ENCODE measurements around the gene GLRX5. TPM values are rescaled to one million over a fixed set of nuclear protein-coding genes. Genes with fewer than 3 reads are reported as not detected.

The GLRX5 gene
- total and polyA plus RNA-seq, 12 donors: 32.7 to 134 (median 71.6) TPM

DNA sequence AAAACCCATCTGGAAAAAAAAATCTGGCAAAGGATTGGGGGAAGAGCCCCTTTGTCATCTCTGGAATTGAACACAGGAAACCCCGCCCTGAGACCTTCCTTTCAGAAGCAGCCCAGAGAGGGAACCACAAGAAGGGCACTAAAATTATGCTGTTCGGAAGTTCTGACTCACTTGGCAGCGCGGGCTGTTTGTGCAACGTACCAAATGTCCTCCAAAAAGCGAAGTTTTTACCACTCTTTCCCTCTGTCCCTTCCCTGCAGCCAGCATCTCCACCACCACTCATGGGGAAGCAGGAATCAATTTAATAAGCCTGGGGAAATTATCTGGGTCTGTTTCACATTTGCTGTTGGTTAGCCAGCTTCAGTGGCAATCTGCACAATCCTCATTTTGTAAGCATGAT lies 15.2 kb upstream of the GLRX5 start:
- H3K27ac ChIP-seq: peak overlapping the region in 4 of 5 donors; percentile 58 to 89 (median 70)
- H3K4me3 ChIP-seq: no peak overlapping the region
- TF ChIP-seq POLR2A (IDR thresholded peaks at IDR 0.05): no peak
- TF ChIP-seq, protein P1, sequence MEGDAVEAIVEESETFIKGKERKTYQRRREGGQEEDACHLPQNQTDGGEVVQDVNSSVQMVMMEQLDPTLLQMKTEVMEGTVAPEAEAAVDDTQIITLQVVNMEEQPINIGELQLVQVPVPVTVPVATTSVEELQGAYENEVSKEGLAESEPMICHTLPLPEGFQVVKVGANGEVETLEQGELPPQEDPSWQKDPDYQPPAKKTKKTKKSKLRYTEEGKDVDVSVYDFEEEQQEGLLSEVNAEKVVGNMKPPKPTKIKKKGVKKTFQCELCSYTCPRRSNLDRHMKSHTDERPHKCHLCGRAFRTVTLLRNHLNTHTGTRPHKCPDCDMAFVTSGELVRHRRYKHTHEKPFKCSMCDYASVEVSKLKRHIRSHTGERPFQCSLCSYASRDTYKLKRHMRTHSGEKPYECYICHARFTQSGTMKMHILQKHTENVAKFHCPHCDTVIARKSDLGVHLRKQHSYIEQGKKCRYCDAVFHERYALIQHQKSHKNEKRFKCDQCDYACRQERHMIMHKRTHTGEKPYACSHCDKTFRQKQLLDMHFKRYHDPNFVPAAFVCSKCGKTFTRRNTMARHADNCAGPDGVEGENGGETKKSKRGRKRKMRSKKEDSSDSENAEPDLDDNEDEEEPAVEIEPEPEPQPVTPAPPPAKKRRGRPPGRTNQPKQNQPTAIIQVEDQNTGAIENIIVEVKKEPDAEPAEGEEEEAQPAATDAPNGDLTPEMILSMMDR (IDR thresholded peaks at IDR 0.05): no peak
- H3K4me1 ChIP-seq (replicated peaks in 1 of 2): peaks cover 30 to 69% of the 10 kb centered on the region in 2 donors
- WGBS, 4 donors: 6 to 9% (median 8%) methylated on average over 6 of the region's 6 CpGs
- H3K9me3 ChIP-seq (replicated peaks in 1 of 3): no peaks in the 10 kb centered on the region
- H3K27me3 ChIP-seq: no peaks in the 10 kb centered on the region
- H3K36me3 ChIP-seq (replicated peaks in 1 of 2): no peaks in the 10 kb centered on the region
- intact Hi-C loops (cut with DNase I): no loop called here
- peak; percentile 82 to 94 (median 90) for DNase-seq

DNA sequence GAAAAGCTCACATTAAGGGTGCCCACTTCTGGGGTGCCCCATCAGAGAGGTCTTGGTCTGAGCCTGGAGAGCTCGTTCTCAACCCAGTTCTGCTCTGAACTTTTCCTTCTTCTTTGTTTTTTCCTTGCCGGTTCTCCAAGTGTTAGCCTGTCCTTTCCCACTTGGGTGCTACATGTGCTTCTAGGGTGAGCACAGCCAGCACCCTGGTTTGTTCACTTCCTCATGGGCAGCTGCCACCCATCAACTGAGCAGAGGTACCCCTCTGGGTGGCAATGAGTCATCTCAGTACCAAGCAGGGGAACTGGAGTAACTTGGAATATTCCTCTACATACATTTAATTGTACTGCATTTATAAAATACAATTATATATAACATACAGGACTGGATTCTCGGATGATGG lies 14.5 kb upstream of the GLRX5 start:
- no peaks in the 10 kb centered on the region for H3K36me3 ChIP-seq (replicated peaks in 1 of 2)
- H3K4me1 ChIP-seq (replicated peaks in 1 of 2): peaks cover 26 to 63% of the 10 kb centered on the region in 2 donors
- 44 to 69% (median 62%) methylated on average over 3 of the region's 3 CpGs for WGBS, 4 donors
- H3K9me3 ChIP-seq (replicated peaks in 1 of 3): no peaks in the 10 kb centered on the region
- peak in 2 of 7 donors; percentile 44 to 66 for DNase-seq
- H3K4me3 ChIP-seq: no peak overlapping the region
- TF ChIP-seq, protein P1 (IDR thresholded peaks at IDR 0.05): no peak
- no peak for TF ChIP-seq POLR2A (IDR thresholded peaks at IDR 0.05)
- intact Hi-C loops (cut with DNase I): no loop called here
- H3K27ac ChIP-seq: peak overlapping the region in 4 of 5 donors; percentile 58 to 89 (median 70)
- no peaks in the 10 kb centered on the region for H3K27me3 ChIP-seq

DNA sequence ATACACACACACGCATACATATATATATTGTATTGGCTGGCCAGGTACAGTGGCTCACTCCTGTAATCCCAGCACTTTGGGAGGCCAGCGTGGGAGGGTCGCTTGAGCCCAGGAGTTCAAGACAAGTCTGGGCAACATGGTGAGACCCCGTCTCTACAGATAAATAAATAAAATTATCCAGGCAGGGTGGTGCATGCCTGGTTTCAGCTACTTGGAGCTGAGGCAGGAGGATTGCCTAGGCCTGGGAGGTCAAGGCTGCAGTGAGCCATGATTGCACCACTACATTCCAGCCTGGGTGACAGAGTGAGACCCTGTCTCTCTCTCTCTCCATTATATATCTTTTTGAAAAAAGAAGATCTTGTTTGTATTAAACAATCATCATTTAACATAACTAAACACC lies 13.8 kb upstream of the GLRX5 start:
- Histone ChIP-seq H3K36me3 (replicated peaks in 1 of 2) (no peaks in the 10 kb centered on the region), H3K27ac (no peak overlapping the region), H3K27me3 (no peaks in the 10 kb centered on the region), H3K9me3 (replicated peaks in 1 of 3) (no peaks in the 10 kb centered on the region), H3K4me1 (replicated peaks in 1 of 2) (peaks cover 19 to 59% of the 10 kb centered on the region in 2 donors), H3K4me3 (no peak overlapping the region)
- 87 to 96% (median 89%) methylated on average over 4 of the region's 4 CpGs for WGBS, 4 donors
- intact Hi-C loops (cut with DNase I): no loop called here
- TF ChIP-seq, protein P1 (IDR thresholded peaks at IDR 0.05): no peak
- TF ChIP-seq POLR2A (IDR thresholded peaks at IDR 0.05): no peak
- DNase-seq: peak in 3 of 7 donors; percentile 22 to 54 (median 36)

GRCh38 chr14:95522116-95522515 lies 12.7 kb upstream of the GLRX5 start:
- H3K27ac ChIP-seq: no peak overlapping the region
- 88 to 95% (median 91%) methylated on average over 11 of the region's 11 CpGs for WGBS, 4 donors
- peaks cover 13 to 63% of the 10 kb centered on the region in 2 donors for H3K4me1 ChIP-seq (replicated peaks in 1 of 2)

More at GRCh38 chr14:95522116-95522515, 12.7 kb upstream of the GLRX5 start:
- TF ChIP-seq POLR2A (IDR thresholded peaks at IDR 0.05): no peak
- TF ChIP-seq, protein P1 (IDR thresholded peaks at IDR 0.05): no peak
- Histone ChIP-seq H3K9me3 (replicated peaks in 1 of 3) (no peaks in the 10 kb centered on the region), H3K4me3 (no peak overlapping the region), H3K36me3 (replicated peaks in 1 of 2) (no peaks in the 10 kb centered on the region), H3K27me3 (no peaks in the 10 kb centered on the region)
- DNase-seq: peak in 3 of 7 donors; percentile 16 to 52 (median 19)
- intact Hi-C loops (cut with DNase I): no loop called here

All from adrenal gland (tissue), 12 donors.